Mesothelial cell of epicardium (in vitro differentiated cells): ENCODE data around the gene ATXN3. TPM values are rescaled to one million over a fixed set of nuclear protein-coding genes. Genes with fewer than 3 reads are reported as not detected.

Source experiments
- DNase-seq, 2 experiments: peaks; one replicate each; pipeline ENCODE4 v3.0.0; 2021; ENCODE audit warnings: low spot score in 2 of 2; ENCODE audit not compliant: unreplicated experiment in 2 of 2
- H3K27ac Mint-ChIP-seq: 2 replicates; pipeline ENCODE4 v1.8.0; 2021; ENCODE audit warnings: mixed read lengths
- H3K27me3 Mint-ChIP-seq: 2 replicates; pipeline ENCODE4 v1.8.0; 2021; ENCODE audit warnings: low read depth, mixed read lengths
- H3K36me3 Mint-ChIP-seq: 2 replicates; pipeline ENCODE4 v1.8.0; 2021; ENCODE audit warnings: mixed read lengths
- H3K4me1 Mint-ChIP-seq: 2 replicates; pipeline ENCODE4 v1.8.0; 2021; ENCODE audit warnings: mixed read lengths
- H3K4me3 Mint-ChIP-seq: 2 replicates; pipeline ENCODE4 v1.8.0; 2021; ENCODE audit warnings: mild to moderate bottlenecking, moderate library complexity, mixed read lengths
- H3K9me3 Mint-ChIP-seq: 2 replicates; pipeline ENCODE4 v1.8.0; 2021; ENCODE audit warnings: mixed read lengths
- CTCF ChIP-seq: fragments of 200-600 bp; sonication (generic); IDR thresholded peaks from one replicate; pipeline ENCODE4 v1.5.0; 2021; ENCODE audit warnings: antibody characterized with exemption; ENCODE audit not compliant: unreplicated experiment
- total RNA-seq: library from RNA; stranded (reverse); gene quantifications from 3 replicates; pipeline ENCODE4 v1.2.1, GENCODE V29; 2021

The ATXN3 gene
- total RNA-seq, 1 donor from 2014 or later = 33.5 TPM

GRCh38 chr14:92040431-92041051, 65.8 kb downstream of the ATXN3 start:
- Mint-ChIP-seq H3K36me3 (no peaks in the 10 kb centered on the region), H3K27ac (peak overlapping the region; percentile 100), H3K4me1 (peaks cover 35% of the 10 kb centered on the region), H3K27me3 (no peaks in the 10 kb centered on the region), H3K9me3 (peaks cover 4% of the 10 kb centered on the region), H3K4me3 (peak overlapping the region; percentile 99)
- no peak for DNase-seq
- no peak for TF ChIP-seq CTCF

- Mint-ChIP-seq H3K36me3 (no peaks in the 10 kb centered on the region), H3K4me1 (peaks cover 35% of the 10 kb centered on the region), H3K27me3 (no peaks in the 10 kb centered on the region), H3K9me3 (peaks cover 4% of the 10 kb centered on the region), H3K27ac (peak within 1 kb of the TSS; percentile 100), H3K4me3 (peak within 1 kb of the TSS; percentile 99)
- no peak for TF ChIP-seq CTCF
- peak; percentile 80 to 90 for DNase-seq
These were observed 66.5 kb downstream of the ATXN3 start, which contains the start of gene TRIP11 for GRCh38 chr14:92039719-92040430. Gene TRIP11 (minus strand): TSS chr14:92040059. CDS start chr14:92039685, 374 bp downstream.

- peak in 1 of 2 experiments; percentile 31 for DNase-seq
- H3K36me3 Mint-ChIP-seq = no peaks in the 10 kb centered on the region
These were observed 67.2 kb downstream of the ATXN3 start for GRCh38 chr14:92039063-92039718.

GRCh38 chr14:92037989-92038388, 68.4 kb downstream of the ATXN3 start:
- no peak for DNase-seq
- Mint-ChIP-seq H3K9me3 (peaks cover 11% of the 10 kb centered on the region), H3K4me1 (peaks cover 35% of the 10 kb centered on the region), H3K27ac (peak overlapping the region; percentile 100), H3K27me3 (no peaks in the 10 kb centered on the region), H3K4me3 (peak overlapping the region; percentile 99), H3K36me3 (peaks cover 8% of the 10 kb centered on the region)
- no peak for TF ChIP-seq CTCF

More at GRCh38 chr14:92039063-92039718, 67.2 kb downstream of the ATXN3 start:
- peak overlapping the region; percentile 99 for H3K4me3 Mint-ChIP-seq
- no peaks in the 10 kb centered on the region for H3K27me3 Mint-ChIP-seq
- TF ChIP-seq CTCF = no peak
- peak overlapping the region; percentile 100 for H3K27ac Mint-ChIP-seq
- H3K9me3 Mint-ChIP-seq = peaks cover 4% of the 10 kb centered on the region
- peaks cover 35% of the 10 kb centered on the region for H3K4me1 Mint-ChIP-seq

- no peak for TF ChIP-seq CTCF
- H3K36me3 Mint-ChIP-seq = peaks cover 10% of the 10 kb centered on the region
- H3K27me3 Mint-ChIP-seq = no peaks in the 10 kb centered on the region
- no peak for DNase-seq
- no peak overlapping the region for H3K27ac Mint-ChIP-seq
- H3K4me3 Mint-ChIP-seq = no peak overlapping the region
- peaks cover 11% of the 10 kb centered on the region for H3K9me3 Mint-ChIP-seq
- peaks cover 29% of the 10 kb centered on the region for H3K4me1 Mint-ChIP-seq
These were observed 70.5 kb downstream of the ATXN3 start for GRCh38 chr14:92035890-92036289.
